Loucy (cell line): ENCODE measurements around the gene TSPAN9.

ENCODE experiments used
- H2AFZ ChIP-seq: fragments of 200-600 bp; sonication (generic); 2 replicates; pipeline ENCODE4 v1.6.0; 2016; ENCODE audit warnings: antibody characterized with exemption, mild to moderate bottlenecking, low read length, moderate library complexity
- H3F3A ChIP-seq: fragments of 200-600 bp; 2 replicates; pipeline ENCODE4 v1.6.0; 2016; ENCODE audit warnings: antibody characterized with exemption, low read depth, mild to moderate bottlenecking
- H3K27me3 ChIP-seq: fragments of 200-600 bp; sonication (generic); 2 replicates; pipeline ENCODE4 v1.6.1; 2014; ENCODE audit warnings: low read length, mild to moderate bottlenecking; ENCODE audit not compliant: insufficient read depth, poor library complexity, severe bottlenecking
- H3K36me3 ChIP-seq: fragments of 200-600 bp; sonication (generic); 2 replicates; pipeline ENCODE4 v1.6.1; 2016; ENCODE audit warnings: low read length; ENCODE audit not compliant: insufficient read depth
- H3K4me1 ChIP-seq: fragments of 200-600 bp; sonication (generic); 2 replicates; pipeline ENCODE4 v1.5.1; 2014; ENCODE audit warnings: low read length, mild to moderate bottlenecking; ENCODE audit not compliant: insufficient read depth, poor library complexity, severe bottlenecking
- H3K4me2 ChIP-seq: fragments of 200-600 bp; sonication (generic); 2 replicates; pipeline ENCODE4 v1.6.0; 2014; ENCODE audit warnings: antibody characterized with exemption, low read length, low read depth, mild to moderate bottlenecking; ENCODE audit not compliant: poor library complexity, severe bottlenecking
- H3K4me3 ChIP-seq: fragments of 200-600 bp; sonication (generic); 2 replicates; pipeline ENCODE4 v1.5.1; 2014; ENCODE audit warnings: low read length, mild to moderate bottlenecking, mixed read lengths; ENCODE audit not compliant: poor library complexity, severe bottlenecking
- H3K79me2 ChIP-seq: fragments of 200-600 bp; sonication (generic); 2 replicates; pipeline ENCODE4 v1.6.1; 2014; ENCODE audit warnings: low read length; ENCODE audit not compliant: insufficient read depth
- H3K9ac ChIP-seq: fragments of 200-600 bp; sonication (generic); 2 replicates; pipeline ENCODE4 v1.6.0; 2014; ENCODE audit warnings: mild to moderate bottlenecking, low read depth, low read length, moderate library complexity; ENCODE audit not compliant: poor library complexity, severe bottlenecking
- H3K9me2 ChIP-seq: fragments of 200-600 bp; sonication (generic); replicated peaks from 2 replicates; pipeline ENCODE4 v1.6.1; 2016; ENCODE audit warnings: low read depth, low read length, mixed read lengths
- H3K9me3 ChIP-seq: fragments of 200-600 bp; sonication (generic); 2 replicates; pipeline ENCODE4 v1.6.1; 2014; ENCODE audit warnings: mild to moderate bottlenecking, antibody characterized with exemption, low read length, low read depth; ENCODE audit not compliant: insufficient read depth
- H4K20me1 ChIP-seq: fragments of 200-600 bp; sonication (generic); 2 replicates; pipeline ENCODE4 v1.6.0; 2014; ENCODE audit warnings: antibody characterized with exemption, low read length, mild to moderate bottlenecking; ENCODE audit not compliant: insufficient read depth, poor library complexity, severe bottlenecking
- CTCF ChIP-seq: fragments of 200-600 bp; sonication (generic); conservative IDR thresholded peaks from 2 replicates; pipeline ENCODE4 v1.5.1; 2014; ENCODE audit warnings: mild to moderate bottlenecking, antibody characterized with exemption, low read length
- EZH2phosphoT487 ChIP-seq: fragments of 200-600 bp; IDR thresholded peaks from 2 replicates; pipeline ENCODE4 v1.6.1; 2018; ENCODE audit warnings: antibody characterized with exemption, mild to moderate bottlenecking, moderate library complexity, borderline replicate concordance

Gene TSPAN9

GRCh38 chr12:3308063-3308462, 230.9 kb downstream of the TSPAN9 start:
- no peak overlapping the region for H3K4me3 ChIP-seq
- H4K20me1 ChIP-seq = no peaks in the 10 kb centered on the region
- H3F3A ChIP-seq = no peaks in the 10 kb centered on the region
- TF ChIP-seq EZH2phosphoT487 = no peak
- no peak for TF ChIP-seq CTCF
- H3K9me3 ChIP-seq = no peaks in the 10 kb centered on the region
- no peaks in the 10 kb centered on the region for H3K4me1 ChIP-seq
- no peaks in the 10 kb centered on the region for H3K27me3 ChIP-seq
- H3K9me2 ChIP-seq = no peaks in the 10 kb centered on the region
- H3K79me2 ChIP-seq = no peaks in the 10 kb centered on the region
- H3K36me3 ChIP-seq = no peaks in the 10 kb centered on the region
- no peak overlapping the region for H3K9ac ChIP-seq
- no peak overlapping the region for H2AFZ ChIP-seq
- no peak overlapping the region for H3K4me2 ChIP-seq

DNA sequence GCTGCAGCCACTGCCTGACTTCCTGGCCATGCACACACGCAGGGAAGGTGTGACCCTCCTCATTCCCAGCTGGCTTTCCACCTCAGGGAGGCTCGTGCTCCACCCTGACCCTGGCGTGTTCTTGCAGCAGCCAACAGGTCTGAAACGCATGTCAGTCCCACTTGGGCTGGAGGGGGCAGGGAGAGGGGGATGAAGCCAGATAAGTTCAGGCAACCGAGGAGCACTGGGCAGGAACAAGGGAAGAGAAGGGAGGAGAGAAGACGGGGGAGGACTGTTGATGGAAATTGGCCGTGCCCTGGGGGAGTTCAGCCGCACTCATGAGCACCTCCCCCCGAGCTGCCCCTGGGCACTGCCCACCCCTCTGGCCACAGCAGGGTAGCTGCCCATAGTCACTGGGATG, 231.4 kb downstream of the TSPAN9 start:
- no peak overlapping the region for H3K4me2 ChIP-seq
- no peaks in the 10 kb centered on the region for H3F3A ChIP-seq
- H3K4me3 ChIP-seq = no peak overlapping the region
- no peak for TF ChIP-seq CTCF
- TF ChIP-seq EZH2phosphoT487 = no peak
- no peaks in the 10 kb centered on the region for H3K79me2 ChIP-seq
- H4K20me1 ChIP-seq = no peaks in the 10 kb centered on the region
- H3K27me3 ChIP-seq = no peaks in the 10 kb centered on the region
- H2AFZ ChIP-seq = no peak overlapping the region
- no peaks in the 10 kb centered on the region for H3K9me2 ChIP-seq
- no peak overlapping the region for H3K9ac ChIP-seq
- no peaks in the 10 kb centered on the region for H3K4me1 ChIP-seq
- no peaks in the 10 kb centered on the region for H3K36me3 ChIP-seq
- H3K9me3 ChIP-seq = no peaks in the 10 kb centered on the region

- H3F3A ChIP-seq = no peaks in the 10 kb centered on the region
- H3K4me2 ChIP-seq = no peak overlapping the region
- H3K79me2 ChIP-seq = no peaks in the 10 kb centered on the region
- H3K4me3 ChIP-seq = no peak overlapping the region
- no peaks in the 10 kb centered on the region for H3K9me2 ChIP-seq
- no peaks in the 10 kb centered on the region for H3K9me3 ChIP-seq
- H3K27me3 ChIP-seq = no peaks in the 10 kb centered on the region
- no peaks in the 10 kb centered on the region for H3K4me1 ChIP-seq
- TF ChIP-seq CTCF = no peak
- no peak for TF ChIP-seq EZH2phosphoT487
- H2AFZ ChIP-seq = no peak overlapping the region
- no peaks in the 10 kb centered on the region for H4K20me1 ChIP-seq
- H3K9ac ChIP-seq = no peak overlapping the region
- H3K36me3 ChIP-seq = no peaks in the 10 kb centered on the region
These were observed 232.6 kb downstream of the TSPAN9 start for GRCh38 chr12:3309805-3310204.
